Neural progenitor cell (in vitro differentiated cells): Measurements from ENCODE around the gene CLEC4E. TPM values are rescaled to one million over a fixed set of nuclear protein-coding genes. Genes with fewer than 3 reads are reported as not detected.
A peak's percentile ranks its signal among the peaks of the same experiment; 100 is the strongest.

ENCODE experiments used
- DNase-seq: peaks from one replicate; pipeline ENCODE4 v3.0.0-alpha.2; 2016; ENCODE audit warnings: low spot score
- H2AFZ ChIP-seq: fragments of 200-600 bp; sonication (generic); replicated peaks from 2 replicates; pipeline ENCODE4 v1.6.1; 2016; ENCODE audit warnings: antibody characterized with exemption
- H3F3A ChIP-seq: fragments of 200-600 bp; sonication (generic); 2 replicates; pipeline ENCODE4 v1.6.1; 2016; ENCODE audit warnings: antibody characterized with exemption, low read depth
- H3K27ac ChIP-seq: fragments of 200-600 bp; sonication (generic); 2 replicates; pipeline ENCODE4 v1.5.1; 2016; ENCODE audit warnings: mild to moderate bottlenecking
- H3K27me3 ChIP-seq: fragments of 200-600 bp; sonication (generic); 2 replicates; pipeline ENCODE4 v1.6.1; 2016; ENCODE audit warnings: mild to moderate bottlenecking, moderate library complexity
- H3K36me3 ChIP-seq: fragments of 200-600 bp; sonication (generic); 2 replicates; pipeline ENCODE4 v1.5.1; 2016
- H3K4me1 ChIP-seq: fragments of 200-600 bp; sonication (generic); 2 replicates; pipeline ENCODE4 v1.6.1; 2016; ENCODE audit warnings: mixed run types
- H3K4me2 ChIP-seq: fragments of 200-600 bp; sonication (generic); 2 replicates; pipeline ENCODE4 v1.6.1; 2016
- H3K4me3 ChIP-seq: fragments of 200-600 bp; sonication (generic); 2 replicates; pipeline ENCODE4 v1.5.1; 2016
- H3K79me2 ChIP-seq: fragments of 200-600 bp; sonication (generic); 2 replicates; pipeline ENCODE4 v1.6.1; 2016; ENCODE audit warnings: low read depth
- H3K9ac ChIP-seq: fragments of 200-600 bp; sonication (generic); 2 replicates; pipeline ENCODE4 v1.6.1; 2016
- H3K9me3 ChIP-seq: fragments of 200-600 bp; sonication (generic); 2 replicates; pipeline ENCODE4 v1.5.1; 2016; ENCODE audit warnings: low read depth
- H4K20me1 ChIP-seq: fragments of 200-600 bp; sonication (generic); 2 replicates; pipeline ENCODE4 v1.6.1; 2016; ENCODE audit warnings: low read depth
- H3K27ac Mint-ChIP-seq: 3 replicates; pipeline ENCODE4 v1.8.0; 2021; ENCODE audit warnings: mixed read lengths
- H3K27me3 Mint-ChIP-seq: 2 replicates; pipeline ENCODE4 v1.8.0; 2022; ENCODE audit warnings: low read depth, mild to moderate bottlenecking, inconsistent platforms, moderate library complexity, mixed read lengths; ENCODE audit not compliant: insufficient read depth
- H3K36me3 Mint-ChIP-seq: 3 replicates; pipeline ENCODE4 v1.8.0; 2021; ENCODE audit warnings: mixed read lengths
- H3K4me1 Mint-ChIP-seq: 3 replicates; pipeline ENCODE4 v1.8.0; 2021; ENCODE audit warnings: mixed read lengths
- H3K4me3 Mint-ChIP-seq: 3 replicates; pipeline ENCODE4 v1.8.0; 2021; ENCODE audit warnings: mild to moderate bottlenecking, moderate library complexity, mixed read lengths
- H3K9me3 Mint-ChIP-seq: 3 replicates; pipeline ENCODE4 v1.8.0; 2020; ENCODE audit warnings: mixed read lengths
- CTCF ChIP-seq: fragments of 200-600 bp; sonication (generic); IDR thresholded peaks from 2 replicates; pipeline ENCODE4 v1.5.1; 2017; ENCODE audit warnings: antibody characterized with exemption, mild to moderate bottlenecking
- EZH2 ChIP-seq: fragments of 200-600 bp; sonication (generic); IDR thresholded peaks from 2 replicates; pipeline ENCODE4 v1.6.1; 2017; ENCODE audit warnings: antibody characterized with exemption, mild to moderate bottlenecking, moderate library complexity
- EZH2phosphoT487 ChIP-seq: fragments of 200-600 bp; sonication (generic); IDR thresholded peaks from 2 replicates; pipeline ENCODE4 v1.6.1; 2017; ENCODE audit warnings: antibody characterized with exemption
- total RNA-seq: library from RNA; depleted of rRNA; stranded (reverse); fragments of >200 nt; gene quantifications from 2 replicates; pipeline ENCODE4 v1.2.3, GENCODE V29; 2015; ENCODE audit warnings: low replicate concordance

Gene CLEC4E
- total RNA-seq, 1 donor from 2014 or later, result not detected

GRCh38 chr12:8556531-8557097 lies 15.9 kb upstream of the CLEC4E start:
- Mint-ChIP-seq H3K27me3 (peaks cover 2% of the 10 kb centered on the region), H3K4me1 (no peaks in the 10 kb centered on the region), H3K4me3 (no peak overlapping the region), H3K9me3 (peaks cover 10% of the 10 kb centered on the region), H3K36me3 (no peaks in the 10 kb centered on the region), H3K27ac (no peak overlapping the region)
- no peaks in the 10 kb centered on the region for H3F3A ChIP-seq
- H3K27ac ChIP-seq, result no peak overlapping the region
- H3K36me3 ChIP-seq, result no peaks in the 10 kb centered on the region
- no peak for DNase-seq
- H3K4me2 ChIP-seq, result no peak overlapping the region
- H2AFZ ChIP-seq, result no peak overlapping the region
- H3K4me3 ChIP-seq, result no peak overlapping the region
- H3K9ac ChIP-seq, result no peak overlapping the region
- TF ChIP-seq CTCF, result no peak
- no peak for TF ChIP-seq EZH2phosphoT487
- TF ChIP-seq EZH2, result no peak
- H3K9me3 ChIP-seq, result no peaks in the 10 kb centered on the region
- no peaks in the 10 kb centered on the region for H4K20me1 ChIP-seq
- no peaks in the 10 kb centered on the region for H3K27me3 ChIP-seq
- H3K4me1 ChIP-seq, result no peaks in the 10 kb centered on the region
- no peaks in the 10 kb centered on the region for H3K79me2 ChIP-seq

- Mint-ChIP-seq H3K4me1 (no peaks in the 10 kb centered on the region), H3K27me3 (no peaks in the 10 kb centered on the region), H3K4me3 (no peak overlapping the region), H3K9me3 (no peaks in the 10 kb centered on the region), H3K36me3 (no peaks in the 10 kb centered on the region), H3K27ac (no peak overlapping the region)
- H3K27ac ChIP-seq, result no peak overlapping the region
- no peak for DNase-seq
- TF ChIP-seq CTCF (no peak), EZH2 (no peak), EZH2phosphoT487 (no peak)
- H3K79me2 ChIP-seq, result no peaks in the 10 kb centered on the region
- no peaks in the 10 kb centered on the region for H3K27me3 ChIP-seq
- no peak overlapping the region for H3K9ac ChIP-seq
- no peak overlapping the region for H2AFZ ChIP-seq
- H3K4me3 ChIP-seq, result no peak overlapping the region
- H3K4me1 ChIP-seq, result no peaks in the 10 kb centered on the region
- no peaks in the 10 kb centered on the region for H3K9me3 ChIP-seq
- H4K20me1 ChIP-seq, result no peaks in the 10 kb centered on the region
- H3K36me3 ChIP-seq, result no peaks in the 10 kb centered on the region
- no peaks in the 10 kb centered on the region for H3F3A ChIP-seq
- H3K4me2 ChIP-seq, result no peak overlapping the region
Observed at GRCh38 chr12:8554451-8555195, 13.9 kb upstream of the CLEC4E start.

- no peak overlapping the region for H3K4me3 Mint-ChIP-seq
- H3K4me1 ChIP-seq, result no peaks in the 10 kb centered on the region
- DNase-seq, result no peak
Observed at GRCh38 chr12:8553088-8553627, 12.5 kb upstream of the CLEC4E start.

More at GRCh38 chr12:8553088-8553627, 12.5 kb upstream of the CLEC4E start:
- Histone ChIP-seq H3K4me3 (no peak overlapping the region), H3K9ac (no peak overlapping the region), H3K9me3 (no peaks in the 10 kb centered on the region), H3K36me3 (no peaks in the 10 kb centered on the region), H4K20me1 (no peaks in the 10 kb centered on the region), H3K4me2 (no peak overlapping the region), H3K79me2 (no peaks in the 10 kb centered on the region), H3K27me3 (no peaks in the 10 kb centered on the region), H3K27ac (no peak overlapping the region), H3F3A (no peaks in the 10 kb centered on the region), H2AFZ (no peak overlapping the region)
- TF ChIP-seq CTCF, result peak; percentile 16
- TF ChIP-seq EZH2, result no peak
- no peak for TF ChIP-seq EZH2phosphoT487
- Mint-ChIP-seq H3K27me3 (no peaks in the 10 kb centered on the region), H3K9me3 (no peaks in the 10 kb centered on the region), H3K36me3 (no peaks in the 10 kb centered on the region), H3K4me1 (peaks cover 3% of the 10 kb centered on the region), H3K27ac (no peak overlapping the region)
